Progenitor cell of endocrine pancreas (in vitro differentiated cells): ENCODE results near the gene CALHM6. TPM values are rescaled to one million over a fixed set of nuclear protein-coding genes. Genes with fewer than 3 reads are reported as not detected.

Experiments
- DNase-seq: peaks from one replicate; pipeline ENCODE4 v3.0.0; 2021; ENCODE audit warnings: low spot score; ENCODE audit not compliant: unreplicated experiment
- H3K27ac Mint-ChIP-seq: 2 replicates; pipeline ENCODE4 v1.8.0; 2021; ENCODE audit warnings: mild to moderate bottlenecking, moderate library complexity, mixed read lengths
- H3K27me3 Mint-ChIP-seq: 2 replicates; pipeline ENCODE4 v1.8.0; 2021; ENCODE audit warnings: mixed read lengths
- H3K36me3 Mint-ChIP-seq: 2 replicates; pipeline ENCODE4 v1.8.0; 2022; ENCODE audit warnings: mixed read lengths; ENCODE audit not compliant: insufficient read depth
- H3K4me1 Mint-ChIP-seq: 2 replicates; pipeline ENCODE4 v1.8.0; 2021; ENCODE audit warnings: low read depth, mixed read lengths
- H3K4me3 Mint-ChIP-seq: 2 replicates; pipeline ENCODE4 v1.8.0; 2021; ENCODE audit warnings: low read depth, mild to moderate bottlenecking, moderate library complexity, mixed read lengths
- H3K9me3 Mint-ChIP-seq: 2 replicates; pipeline ENCODE4 v1.8.0; 2021; ENCODE audit warnings: low read depth, mixed read lengths
- CTCF ChIP-seq: fragments of 200-600 bp; sonication (generic); IDR thresholded peaks from one replicate; pipeline ENCODE4 v1.5.0; 2021; ENCODE audit warnings: antibody characterized with exemption, mild to moderate bottlenecking; ENCODE audit not compliant: unreplicated experiment
- long read RNA-seq: library from polyadenylated mRNA; unstranded; transcript quantifications from one replicate; pipeline ENCODE4 v2.0.0, GENCODE V29; 2020
- total RNA-seq: library from RNA; stranded (reverse); gene quantifications from 2 replicates; pipeline ENCODE4 v1.2.1, GENCODE V29; 2021

The CALHM6 gene
- total RNA-seq = 0.75 and 1.2 TPM in 2 replicates
- long read RNA-seq, partial matches to known transcripts = 1 of 1 reads
- long read RNA-seq, other reads (novel, unspliced or antisense) = 0 of 1 reads

GRCh38 chr6:116461331-116461931, at the start of gene CALHM6:
Gene CALHM6 (plus strand): TSS chr6:116461375. CDS start chr6:116461930, 555 bp downstream.
- peaks cover 65% of the 10 kb centered on the region for H3K27me3 Mint-ChIP-seq

GRCh38 chr6:116412270-116412669, 48.9 kb upstream of the CALHM6 start:
- TF ChIP-seq CTCF = no peak
- Mint-ChIP-seq H3K36me3 (no peaks in the 10 kb centered on the region), H3K27me3 (no peaks in the 10 kb centered on the region), H3K27ac (no peak overlapping the region), H3K9me3 (no peaks in the 10 kb centered on the region), H3K4me3 (no peak overlapping the region), H3K4me1 (no peaks in the 10 kb centered on the region)
- no peak for DNase-seq

More at GRCh38 chr6:116461331-116461931, at the start of gene CALHM6:
- no peak for TF ChIP-seq CTCF
- peak within 1 kb of the TSS; percentile 61 for H3K4me3 Mint-ChIP-seq
- peaks cover 4% of the 10 kb centered on the region for H3K4me1 Mint-ChIP-seq
- no peak for DNase-seq
- H3K27ac Mint-ChIP-seq = peak within 1 kb of the TSS; percentile 42
- no peaks in the 10 kb centered on the region for H3K9me3 Mint-ChIP-seq
- H3K36me3 Mint-ChIP-seq = no peaks in the 10 kb centered on the region

GRCh38 chr6:116413357-116413756, 47.8 kb upstream of the CALHM6 start:
- Mint-ChIP-seq H3K36me3 (no peaks in the 10 kb centered on the region), H3K27ac (no peak overlapping the region), H3K27me3 (no peaks in the 10 kb centered on the region), H3K9me3 (no peaks in the 10 kb centered on the region), H3K4me3 (no peak overlapping the region), H3K4me1 (peaks cover 4% of the 10 kb centered on the region)
- DNase-seq = no peak
- TF ChIP-seq CTCF = no peak

- TF ChIP-seq CTCF = no peak
- H3K4me1 Mint-ChIP-seq = peaks cover 8% of the 10 kb centered on the region
- no peaks in the 10 kb centered on the region for H3K27me3 Mint-ChIP-seq
- peak overlapping the region; percentile 79 for H3K27ac Mint-ChIP-seq
- H3K4me3 Mint-ChIP-seq = no peak overlapping the region
- H3K9me3 Mint-ChIP-seq = no peaks in the 10 kb centered on the region
- no peak for DNase-seq
- H3K36me3 Mint-ChIP-seq = no peaks in the 10 kb centered on the region
These were observed 43.5 kb upstream of the CALHM6 start for GRCh38 chr6:116417661-116418060.

GRCh38 chr6:116419069-116419786, 41.9 kb upstream of the CALHM6 start:
- DNase-seq = no peak
- Mint-ChIP-seq H3K27ac (no peak overlapping the region), H3K4me3 (no peak overlapping the region), H3K4me1 (peaks cover 12% of the 10 kb centered on the region), H3K27me3 (no peaks in the 10 kb centered on the region), H3K9me3 (no peaks in the 10 kb centered on the region), H3K36me3 (no peaks in the 10 kb centered on the region)
- TF ChIP-seq CTCF = no peak
